ENCODE results near the gene SLC24A3. TPM values are rescaled to one million over a fixed set of nuclear protein-coding genes. Genes with fewer than 3 reads are reported as not detected.

The SLC24A3 gene
- total and polyA plus RNA-seq, 2 experiments from 2014 or later: not detected

- Histone ChIP-seq H3K9me3 (ENCODE audit: low read depth) (no peaks in the 10 kb centered on the region), H3K4me3 (no peak overlapping the region), H3K36me3 (ENCODE audit: low read depth) (no peaks in the 10 kb centered on the region), H3K27me3 (replicated peaks; ENCODE audit: insufficient read depth) (peaks cover 7% of the 10 kb centered on the region), H3K79me2 (ENCODE audit: insufficient read depth) (no peaks in the 10 kb centered on the region), H3F3A (ENCODE audit: insufficient read depth) (no peaks in the 10 kb centered on the region), H2AFZ (no peak overlapping the region), H3K4me1 (ENCODE audit: insufficient read depth) (no peaks in the 10 kb centered on the region), H3K9me2 (ENCODE audit: insufficient read depth) (no peaks in the 10 kb centered on the region), H3K4me2 (ENCODE audit: unreplicated experiment) (no peak overlapping the region), H4K20me1 (ENCODE audit: insufficient read depth) (no peaks in the 10 kb centered on the region), H3K27ac (no peak overlapping the region), H3K9ac (no peak overlapping the region)
- no peak for DNase-seq
- in situ Hi-C loops (cut with MboI): no loop called here
- TF ChIP-seq EZH2 (IDR thresholded peaks at IDR 0.05; ENCODE audit: insufficient read depth, poor library complexity, severe bottlenecking) (no peak), EZH2phosphoT487 (IDR thresholded peaks at IDR 0.05; ENCODE audit: insufficient read depth, low read depth) (no peak)
- 72 to 78% methylated on average over 9 of the region's 9 CpGs for WGBS, 2 experiments (ENCODE audit: low coverage in 1 of 2, low lambda C conversion rate in 2 of 2, missing lambda C conversion rate in 2 of 2)
Observed at GRCh38 chr20:19522071-19522801, 309.8 kb downstream of the SLC24A3 start.

DNA sequence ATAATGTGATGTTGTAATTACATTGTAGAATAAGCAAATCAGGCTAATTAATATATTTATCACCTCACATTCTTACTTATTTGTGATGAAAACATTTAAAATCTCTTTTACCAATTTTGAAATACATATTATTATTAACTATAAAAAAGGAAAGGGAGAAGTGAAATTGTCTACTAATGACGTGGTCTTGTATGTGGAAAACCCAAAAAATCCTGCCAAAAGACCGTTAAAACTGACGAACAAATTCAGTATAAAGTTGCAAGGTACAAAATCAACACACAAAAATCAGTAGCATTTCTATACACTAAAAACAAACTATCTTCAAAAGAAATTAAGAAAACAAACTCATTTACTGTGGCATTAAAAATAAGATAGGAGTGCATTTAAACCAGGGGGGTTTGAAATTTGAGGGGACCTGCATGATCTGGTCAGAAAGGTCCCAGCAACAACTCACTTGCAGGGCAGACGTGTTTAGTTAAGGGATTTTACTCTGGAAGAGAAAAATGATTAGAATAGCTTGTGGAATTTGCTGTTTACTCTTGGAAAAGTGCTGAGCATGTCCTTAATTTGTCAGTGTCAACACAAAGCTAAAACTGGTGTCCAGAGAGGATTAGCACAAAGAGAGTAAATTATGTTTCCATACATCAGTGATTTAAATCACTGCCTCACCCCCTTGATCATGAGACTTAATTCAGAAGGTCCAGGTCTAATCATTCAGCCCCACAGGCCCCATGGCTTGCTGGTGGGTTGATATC, 310.6 kb downstream of the SLC24A3 start:
- no peak overlapping the region for H2AFZ ChIP-seq
- 39 to 40% methylated on average over 4 of the region's 4 CpGs for WGBS, 2 experiments (ENCODE audit: low coverage in 1 of 2, low lambda C conversion rate in 2 of 2, missing lambda C conversion rate in 2 of 2)
- no peak for DNase-seq
- no peak overlapping the region for H3K4me2 ChIP-seq (ENCODE audit: unreplicated experiment)
- H3K36me3 ChIP-seq (ENCODE audit: low read depth): no peaks in the 10 kb centered on the region
- H4K20me1 ChIP-seq (ENCODE audit: insufficient read depth): no peaks in the 10 kb centered on the region
- in situ Hi-C loops (cut with MboI): no loop called here
- no peaks in the 10 kb centered on the region for H3K9me2 ChIP-seq (ENCODE audit: insufficient read depth)
- no peak overlapping the region for H3K9ac ChIP-seq
- peaks cover 7% of the 10 kb centered on the region for H3K27me3 ChIP-seq (replicated peaks; ENCODE audit: insufficient read depth)
- no peaks in the 10 kb centered on the region for H3K9me3 ChIP-seq (ENCODE audit: low read depth)
- H3F3A ChIP-seq (ENCODE audit: insufficient read depth): no peaks in the 10 kb centered on the region
- no peaks in the 10 kb centered on the region for H3K79me2 ChIP-seq (ENCODE audit: insufficient read depth)
- no peaks in the 10 kb centered on the region for H3K4me1 ChIP-seq (ENCODE audit: insufficient read depth)
- no peak overlapping the region for H3K27ac ChIP-seq
- no peak overlapping the region for H3K4me3 ChIP-seq
- TF ChIP-seq EZH2phosphoT487 (IDR thresholded peaks at IDR 0.05; ENCODE audit: insufficient read depth, low read depth) (no peak), EZH2 (IDR thresholded peaks at IDR 0.05; ENCODE audit: insufficient read depth, poor library complexity, severe bottlenecking) (no peak)

- H3K79me2 ChIP-seq (ENCODE audit: insufficient read depth): no peaks in the 10 kb centered on the region
- no peaks in the 10 kb centered on the region for H3K9me2 ChIP-seq (ENCODE audit: insufficient read depth)
- no peaks in the 10 kb centered on the region for H3K36me3 ChIP-seq (ENCODE audit: low read depth)
- H3K4me2 ChIP-seq (ENCODE audit: unreplicated experiment): no peak overlapping the region
- H3K4me3 ChIP-seq: no peak overlapping the region
- H3F3A ChIP-seq (ENCODE audit: insufficient read depth): no peaks in the 10 kb centered on the region
- H3K9ac ChIP-seq: no peak overlapping the region
- in situ Hi-C loops (cut with MboI): no loop called here
- 82 to 93% methylated on average over 1 of the region's 1 CpG for WGBS, 2 experiments (ENCODE audit: low coverage in 1 of 2, low lambda C conversion rate in 2 of 2, missing lambda C conversion rate in 2 of 2)
- H3K27ac ChIP-seq: no peak overlapping the region
- no peak overlapping the region for H2AFZ ChIP-seq
- no peaks in the 10 kb centered on the region for H3K4me1 ChIP-seq (ENCODE audit: insufficient read depth)
- no peak for DNase-seq
- no peaks in the 10 kb centered on the region for H4K20me1 ChIP-seq (ENCODE audit: insufficient read depth)
- H3K9me3 ChIP-seq (ENCODE audit: low read depth): no peaks in the 10 kb centered on the region
- H3K27me3 ChIP-seq (replicated peaks; ENCODE audit: insufficient read depth): peaks cover 2% of the 10 kb centered on the region
- TF ChIP-seq EZH2phosphoT487 (IDR thresholded peaks at IDR 0.05; ENCODE audit: insufficient read depth, low read depth): no peak
- TF ChIP-seq EZH2 (IDR thresholded peaks at IDR 0.05; ENCODE audit: insufficient read depth, poor library complexity, severe bottlenecking): no peak
Observed at GRCh38 chr20:19524691-19525090, 312.2 kb downstream of the SLC24A3 start.

GRCh38 chr20:19527509-19527908, 315.1 kb downstream of the SLC24A3 start:
- Histone ChIP-seq H3K4me3 (no peak overlapping the region), H3K27ac (no peak overlapping the region), H3K9ac (no peak overlapping the region), H3F3A (ENCODE audit: insufficient read depth) (no peaks in the 10 kb centered on the region), H3K4me2 (ENCODE audit: unreplicated experiment) (no peak overlapping the region), H3K27me3 (replicated peaks; ENCODE audit: insufficient read depth) (no peaks in the 10 kb centered on the region), H4K20me1 (ENCODE audit: insufficient read depth) (no peaks in the 10 kb centered on the region), H3K4me1 (ENCODE audit: insufficient read depth) (no peaks in the 10 kb centered on the region), H3K9me3 (ENCODE audit: low read depth) (no peaks in the 10 kb centered on the region), H3K79me2 (ENCODE audit: insufficient read depth) (no peaks in the 10 kb centered on the region), H2AFZ (no peak overlapping the region), H3K9me2 (ENCODE audit: insufficient read depth) (no peaks in the 10 kb centered on the region), H3K36me3 (ENCODE audit: low read depth) (no peaks in the 10 kb centered on the region)
- 3 to 4% methylated on average over 2 of the region's 2 CpGs for WGBS, 2 experiments (ENCODE audit: low coverage in 1 of 2, low lambda C conversion rate in 2 of 2, missing lambda C conversion rate in 2 of 2)
- in situ Hi-C loops (cut with MboI): no loop called here
- DNase-seq: no peak
- TF ChIP-seq EZH2 (IDR thresholded peaks at IDR 0.05; ENCODE audit: insufficient read depth, poor library complexity, severe bottlenecking) (no peak), EZH2phosphoT487 (IDR thresholded peaks at IDR 0.05; ENCODE audit: insufficient read depth, low read depth) (no peak)
